ENCODE data around the gene ARHGEF2. TPM values are rescaled to one million over a fixed set of nuclear protein-coding genes. Genes with fewer than 3 reads are reported as not detected.

ARHGEF2 gene
- total RNA-seq, 4 donors from 2014 or later: 13.7 to 42.1 (median 20.6) TPM

- Histone ChIP-seq H3K27ac (no peak overlapping the region), H3K27me3 (no peaks in the 10 kb centered on the region), H3K36me3 (peaks cover 63% of the 10 kb centered on the region), H3K4me3 (peak overlapping the region; percentile 77), H3K9me3 (no peaks in the 10 kb centered on the region), H3K4me1 (peaks cover 22% of the 10 kb centered on the region)
- DNase-seq (ENCODE audit: low spot score in 2 of 2): no peak
- TF ChIP-seq EP300 (IDR thresholded peaks at IDR 0.05): no peak
- TF ChIP-seq POLR2AphosphoS5 (IDR thresholded peaks at IDR 0.05): no peak
- TF ChIP-seq POLR2A (IDR thresholded peaks at IDR 0.05): no peak
- no peak for TF ChIP-seq CTCF (IDR thresholded peaks at IDR 0.05)
- 54% methylated on average over 4 of the region's 4 CpGs for WGBS
Measured at GRCh38 chr1:155909894-155910293, 68.5 kb downstream of the ARHGEF2 start.

GRCh38 chr1:155904261-155904660, 74.1 kb downstream of the ARHGEF2 start:
- no peak overlapping the region for H3K4me3 ChIP-seq
- no peak for DNase-seq (ENCODE audit: low spot score in 2 of 2)
- TF ChIP-seq POLR2AphosphoS5 (IDR thresholded peaks at IDR 0.05) (no peak), POLR2A (IDR thresholded peaks at IDR 0.05) (no peak), EP300 (IDR thresholded peaks at IDR 0.05) (no peak), CTCF (IDR thresholded peaks at IDR 0.05) (no peak)
- H3K4me1 ChIP-seq: peaks cover 2% of the 10 kb centered on the region
- peaks cover 94% of the 10 kb centered on the region for H3K36me3 ChIP-seq
- 92% methylated on average over 12 of the region's 12 CpGs for WGBS
- H3K27ac ChIP-seq: no peak overlapping the region
- H3K9me3 ChIP-seq: no peaks in the 10 kb centered on the region
- H3K27me3 ChIP-seq: no peaks in the 10 kb centered on the region

- H3K9me3 ChIP-seq: no peaks in the 10 kb centered on the region
Measured at GRCh38 chr1:155900161-155900560, 78.2 kb downstream of the ARHGEF2 start.

GRCh38 chr1:155899683-155900082, 78.7 kb downstream of the ARHGEF2 start:
- H3K9me3 ChIP-seq: no peaks in the 10 kb centered on the region
- no peaks in the 10 kb centered on the region for H3K4me1 ChIP-seq
- no peak overlapping the region for H3K27ac ChIP-seq
- H3K4me3 ChIP-seq: no peak overlapping the region
- no peaks in the 10 kb centered on the region for H3K27me3 ChIP-seq
- WGBS: 84% methylated on average over 2 of the region's 2 CpGs
- no peak for TF ChIP-seq CTCF (IDR thresholded peaks at IDR 0.05)
- TF ChIP-seq POLR2AphosphoS5 (IDR thresholded peaks at IDR 0.05): no peak
- DNase-seq (ENCODE audit: low spot score in 2 of 2): no peak
- H3K36me3 ChIP-seq: peaks cover 78% of the 10 kb centered on the region

More at GRCh38 chr1:155900161-155900560, 78.2 kb downstream of the ARHGEF2 start:
- no peaks in the 10 kb centered on the region for H3K4me1 ChIP-seq
- H3K27ac ChIP-seq: no peak overlapping the region
- H3K36me3 ChIP-seq: peaks cover 83% of the 10 kb centered on the region
- DNase-seq (ENCODE audit: low spot score in 2 of 2): no peak
- TF ChIP-seq POLR2AphosphoS5 (IDR thresholded peaks at IDR 0.05) (no peak), POLR2A (IDR thresholded peaks at IDR 0.05) (no peak), CTCF (IDR thresholded peaks at IDR 0.05) (no peak), EP300 (IDR thresholded peaks at IDR 0.05) (no peak)
- 85% methylated on average over 4 of the region's 4 CpGs for WGBS
- H3K4me3 ChIP-seq: no peak overlapping the region
- H3K27me3 ChIP-seq: no peaks in the 10 kb centered on the region

- 72% methylated on average over 2 of the region's 2 CpGs for WGBS
- no peak for DNase-seq (ENCODE audit: low spot score in 2 of 2)
- Histone ChIP-seq H3K4me1 (peaks cover 3% of the 10 kb centered on the region), H3K27ac (no peak overlapping the region), H3K4me3 (no peak overlapping the region), H3K9me3 (no peaks in the 10 kb centered on the region), H3K27me3 (no peaks in the 10 kb centered on the region), H3K36me3 (peaks cover 70% of the 10 kb centered on the region)
- TF ChIP-seq POLR2A (IDR thresholded peaks at IDR 0.05) (no peak), CTCF (IDR thresholded peaks at IDR 0.05) (no peak), EP300 (IDR thresholded peaks at IDR 0.05) (no peak), POLR2AphosphoS5 (IDR thresholded peaks at IDR 0.05) (no peak)
Measured at GRCh38 chr1:155898888-155899287, 79.5 kb downstream of the ARHGEF2 start.
